Panc1 (cell line): ENCODE measurements around the gene EXOC3L4. TPM values are rescaled to one million over a fixed set of nuclear protein-coding genes. Genes with fewer than 3 reads are reported as not detected.
A peak's percentile ranks its signal among the peaks of the same experiment; 100 is the strongest.

Source experiments
- ATAC-seq: fragments of 200-7000 bp; cut with Tn5 transposase; 2 replicates; pipeline ENCODE4 v1.9.1; 2020; ENCODE audit warnings: mild to moderate bottlenecking, moderate library complexity
- BruUV-seq: library from RNA; stranded (reverse); fragments of 400-500 nt; replicated peaks from 2 replicates; lab custom pipeline; 2021; lab: Mats Ljungman, UMichigan
- CTCF ChIA-PET: fragments of 300-600 bp; sonication (Branson Sonifier 250); formaldehyde crosslinking; loops from one replicate; lab custom pipeline; 2022; ENCODE audit warnings: antibody characterized with exemption; lab: Charles Lee
- POLR2A ChIA-PET: fragments of 300-600 bp; sonication (Branson Sonifier 250); formaldehyde crosslinking; loops from one replicate; lab custom pipeline; 2022; ENCODE audit warnings: antibody characterized with exemption; lab: Charles Lee
- DNase-seq: peaks from one replicate; pipeline ENCODE4 v3.0.0-alpha.2; 2010; ENCODE audit warnings: low read depth, low spot score
- H3K27ac ChIP-seq: 2 replicates; pipeline ENCODE4 v1.5.1; 2011; ENCODE audit warnings: mild to moderate bottlenecking, low read length, inconsistent platforms
- H3K27me3 ChIP-seq: fragments of 200-500 bp; sonication (Bioruptor generic); 2 replicates; pipeline ENCODE4 v1.6.0; 2014; ENCODE audit warnings: low read length, inconsistent platforms; ENCODE audit not compliant: control insufficient read depth, insufficient read depth
- H3K36me3 ChIP-seq: fragments of 200-500 bp; sonication (Bioruptor generic); 2 replicates; pipeline ENCODE4 v1.5.1; 2014; ENCODE audit warnings: inconsistent platforms, mild to moderate bottlenecking, low read length, moderate library complexity; ENCODE audit not compliant: control insufficient read depth, insufficient read depth
- H3K4me1 ChIP-seq: 2 replicates; pipeline ENCODE4 v1.5.1; 2011; ENCODE audit warnings: inconsistent platforms, mild to moderate bottlenecking, low read length, moderate library complexity; ENCODE audit not compliant: control insufficient read depth, insufficient read depth
- H3K4me3 ChIP-seq, 2 experiments: 2 replicates each; pipeline ENCODE4 v1.5.1; 2011 to 2012; ENCODE audit warnings: low read depth in 2 of 2, low read length in 2 of 2, mild to moderate bottlenecking in 2 of 2, inconsistent platforms in 1 of 2, moderate library complexity in 1 of 2
- H3K9me3 ChIP-seq: fragments of 200-500 bp; sonication (Bioruptor generic); 2 replicates; pipeline ENCODE4 v1.5.1; 2014; ENCODE audit warnings: low read depth, mild to moderate bottlenecking, inconsistent platforms, low read length, moderate library complexity; ENCODE audit not compliant: control insufficient read depth, insufficient read depth
- POLR2AphosphoS5 ChIP-seq: IDR thresholded peaks from 2 replicates; pipeline ENCODE4 v1.6.1; 2012; ENCODE audit warnings: mild to moderate bottlenecking, low read depth, low read length, moderate library complexity
- SIN3A ChIP-seq: IDR thresholded peaks from 2 replicates; pipeline ENCODE4 v1.6.1; 2012; ENCODE audit warnings: low read depth, mild to moderate bottlenecking, low read length, moderate library complexity, borderline replicate concordance; ENCODE audit not compliant: insufficient read depth
- TCF7L2 ChIP-seq: IDR thresholded peaks from 2 replicates; pipeline ENCODE4 v1.6.1; 2011; ENCODE audit warnings: mild to moderate bottlenecking, low read depth, low read length, inconsistent platforms
- in situ Hi-C: cut with HindIII; loops from 2 replicates; pipeline ENCODE4 v1.10.0; 2016; ENCODE audit warnings: low sequenced_read_pairs, low pct_unique_long_range_greater_than_20kb
- intact Hi-C: fragments of 100-400 bp; cut with micrococcal nuclease; formaldehyde crosslinking; loops from one replicate; pipeline ENCODE4 v1.10.0; 2022; ENCODE audit not compliant: unreplicated experiment
- total RNA-seq: library from RNA; stranded (reverse); gene quantifications from one replicate; pipeline ENCODE4 v1.2.1, GENCODE V29; 2021; ENCODE audit not compliant: unreplicated experiment
- TF ChIP-seq, protein P1 (sequence below): fragments of 450-650 bp; IDR thresholded peaks from 2 replicates; pipeline ENCODE4 v1.5.1; 2017; ENCODE audit warnings: mild to moderate bottlenecking
- TF ChIP-seq, protein P2 (sequence below), 2 experiments: IDR thresholded peaks; 2 replicates each; pipeline ENCODE4 v1.6.1; 2011 to 2012; ENCODE audit warnings: low read depth in 2 of 2, control low read depth in 1 of 2, low read length in 1 of 2, mild to moderate bottlenecking in 1 of 2, moderate library complexity in 1 of 2; ENCODE audit not compliant: insufficient read depth in 1 of 2

EXOC3L4 gene
- total RNA-seq, 1 experiment from 2014 or later, result 2.6 TPM

DNA sequence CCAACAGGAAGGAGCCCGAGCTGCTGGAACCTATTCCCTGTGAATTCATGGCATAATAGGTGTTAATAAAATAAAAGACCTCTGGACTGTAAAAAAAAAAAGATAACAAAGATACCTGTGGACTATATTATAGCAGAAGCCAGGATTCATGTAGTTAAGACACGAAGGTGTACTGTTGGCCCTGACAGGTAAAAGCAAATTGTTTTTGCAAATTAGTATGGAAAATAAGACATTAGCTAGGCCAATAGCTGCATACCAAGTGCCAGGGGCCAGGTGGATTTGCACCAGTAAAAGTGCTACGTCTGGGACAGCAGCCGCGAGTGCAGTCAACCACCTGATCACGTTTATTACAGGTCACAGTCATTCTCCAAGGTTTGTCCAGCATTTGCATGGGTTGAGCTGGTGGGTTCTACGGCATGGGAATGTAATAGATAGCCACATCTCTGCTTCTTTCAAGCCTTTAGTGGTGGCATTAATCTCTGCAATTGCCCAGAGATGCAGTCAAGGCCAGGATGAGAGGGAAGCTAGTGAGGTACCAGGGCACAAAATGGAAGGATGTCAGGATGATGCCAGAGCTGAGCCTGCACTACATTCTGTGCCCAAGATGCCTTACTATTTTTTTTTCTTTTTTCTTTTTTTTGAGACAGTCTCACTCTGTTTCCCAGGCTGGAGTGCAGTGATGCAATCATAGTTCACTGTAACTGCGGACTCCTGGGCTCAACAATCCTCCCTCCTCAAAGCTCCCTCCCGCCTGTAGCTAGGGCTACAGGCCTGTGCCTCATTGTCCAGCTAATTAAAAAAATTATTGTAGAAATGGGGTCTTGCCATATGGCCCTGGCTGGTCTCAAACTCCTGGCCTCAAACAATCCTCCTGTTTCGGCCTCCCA, 55.1 kb downstream of the EXOC3L4 start:
- H3K4me1 ChIP-seq, result peaks cover 12% of the 10 kb centered on the region
- ATAC-seq (no peak), DNase-seq (no peak)
- in situ Hi-C loops (no loop called here), intact Hi-C loops (no loop called here)
- TF ChIP-seq TCF7L2 (no peak), POLR2AphosphoS5 (no peak), SIN3A (no peak)
- TF ChIP-seq, protein P1, sequence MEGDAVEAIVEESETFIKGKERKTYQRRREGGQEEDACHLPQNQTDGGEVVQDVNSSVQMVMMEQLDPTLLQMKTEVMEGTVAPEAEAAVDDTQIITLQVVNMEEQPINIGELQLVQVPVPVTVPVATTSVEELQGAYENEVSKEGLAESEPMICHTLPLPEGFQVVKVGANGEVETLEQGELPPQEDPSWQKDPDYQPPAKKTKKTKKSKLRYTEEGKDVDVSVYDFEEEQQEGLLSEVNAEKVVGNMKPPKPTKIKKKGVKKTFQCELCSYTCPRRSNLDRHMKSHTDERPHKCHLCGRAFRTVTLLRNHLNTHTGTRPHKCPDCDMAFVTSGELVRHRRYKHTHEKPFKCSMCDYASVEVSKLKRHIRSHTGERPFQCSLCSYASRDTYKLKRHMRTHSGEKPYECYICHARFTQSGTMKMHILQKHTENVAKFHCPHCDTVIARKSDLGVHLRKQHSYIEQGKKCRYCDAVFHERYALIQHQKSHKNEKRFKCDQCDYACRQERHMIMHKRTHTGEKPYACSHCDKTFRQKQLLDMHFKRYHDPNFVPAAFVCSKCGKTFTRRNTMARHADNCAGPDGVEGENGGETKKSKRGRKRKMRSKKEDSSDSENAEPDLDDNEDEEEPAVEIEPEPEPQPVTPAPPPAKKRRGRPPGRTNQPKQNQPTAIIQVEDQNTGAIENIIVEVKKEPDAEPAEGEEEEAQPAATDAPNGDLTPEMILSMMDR, result no peak
- TF ChIP-seq, protein P2, sequence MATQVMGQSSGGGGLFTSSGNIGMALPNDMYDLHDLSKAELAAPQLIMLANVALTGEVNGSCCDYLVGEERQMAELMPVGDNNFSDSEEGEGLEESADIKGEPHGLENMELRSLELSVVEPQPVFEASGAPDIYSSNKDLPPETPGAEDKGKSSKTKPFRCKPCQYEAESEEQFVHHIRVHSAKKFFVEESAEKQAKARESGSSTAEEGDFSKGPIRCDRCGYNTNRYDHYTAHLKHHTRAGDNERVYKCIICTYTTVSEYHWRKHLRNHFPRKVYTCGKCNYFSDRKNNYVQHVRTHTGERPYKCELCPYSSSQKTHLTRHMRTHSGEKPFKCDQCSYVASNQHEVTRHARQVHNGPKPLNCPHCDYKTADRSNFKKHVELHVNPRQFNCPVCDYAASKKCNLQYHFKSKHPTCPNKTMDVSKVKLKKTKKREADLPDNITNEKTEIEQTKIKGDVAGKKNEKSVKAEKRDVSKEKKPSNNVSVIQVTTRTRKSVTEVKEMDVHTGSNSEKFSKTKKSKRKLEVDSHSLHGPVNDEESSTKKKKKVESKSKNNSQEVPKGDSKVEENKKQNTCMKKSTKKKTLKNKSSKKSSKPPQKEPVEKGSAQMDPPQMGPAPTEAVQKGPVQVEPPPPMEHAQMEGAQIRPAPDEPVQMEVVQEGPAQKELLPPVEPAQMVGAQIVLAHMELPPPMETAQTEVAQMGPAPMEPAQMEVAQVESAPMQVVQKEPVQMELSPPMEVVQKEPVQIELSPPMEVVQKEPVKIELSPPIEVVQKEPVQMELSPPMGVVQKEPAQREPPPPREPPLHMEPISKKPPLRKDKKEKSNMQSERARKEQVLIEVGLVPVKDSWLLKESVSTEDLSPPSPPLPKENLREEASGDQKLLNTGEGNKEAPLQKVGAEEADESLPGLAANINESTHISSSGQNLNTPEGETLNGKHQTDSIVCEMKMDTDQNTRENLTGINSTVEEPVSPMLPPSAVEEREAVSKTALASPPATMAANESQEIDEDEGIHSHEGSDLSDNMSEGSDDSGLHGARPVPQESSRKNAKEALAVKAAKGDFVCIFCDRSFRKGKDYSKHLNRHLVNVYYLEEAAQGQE (IDR thresholded peaks at IDR 0.05; ENCODE audit: insufficient read depth in 1 of 2, low read depth in 2 of 2, low read length in 1 of 2), result no peak
- H3K27me3 ChIP-seq, result no peaks in the 10 kb centered on the region
- H3K36me3 ChIP-seq, result no peaks in the 10 kb centered on the region
- POLR2A ChIA-PET, result no interaction called here
- H3K4me3 ChIP-seq, result no peak overlapping the region
- no peak overlapping the region for H3K27ac ChIP-seq
- CTCF ChIA-PET, result interaction anchor here (0.5 kb wide), 1 partner anchor 19 kb away, joined by 3 read pairs; no protein-coding TSS in a partner anchor
- H3K9me3 ChIP-seq, result no peaks in the 10 kb centered on the region
- no TSS peak for BruUV-seq

DNA sequence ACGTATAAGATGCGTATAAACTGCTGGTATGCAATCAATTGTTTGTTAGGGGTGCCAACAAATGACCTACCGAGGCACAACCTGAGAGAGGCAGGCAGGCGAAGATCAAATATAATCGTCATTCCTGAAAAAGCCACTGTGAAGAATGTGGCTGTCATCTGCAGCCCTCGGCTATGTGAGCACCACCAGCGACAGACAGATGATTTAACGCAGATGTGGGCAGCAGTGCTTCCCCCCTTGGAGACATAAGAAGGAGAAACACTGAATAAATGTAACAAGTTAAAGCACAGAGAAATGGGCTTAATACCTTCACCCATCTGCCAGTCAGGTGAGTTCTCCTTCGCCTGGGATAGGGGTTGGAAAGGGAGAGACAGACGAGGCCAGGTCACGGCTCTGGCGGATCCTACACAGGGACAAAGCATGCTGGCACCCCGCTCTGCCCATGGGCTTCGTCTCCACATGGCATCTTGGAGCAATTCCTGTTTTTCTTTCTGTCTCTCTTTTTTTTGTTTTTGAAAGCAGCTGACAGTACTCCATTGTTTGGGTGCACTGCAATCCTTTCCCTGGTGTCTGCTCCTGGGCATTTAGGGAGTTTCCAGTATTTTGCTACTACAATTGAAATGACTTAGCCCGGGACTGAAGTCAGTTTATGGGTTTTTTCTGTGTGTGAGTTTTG, 56.9 kb downstream of the EXOC3L4 start:
- Histone ChIP-seq H3K9me3 (no peaks in the 10 kb centered on the region), H3K27me3 (no peaks in the 10 kb centered on the region), H3K27ac (peak overlapping the region; percentile 69), H3K4me3 (no peak overlapping the region), H3K36me3 (no peaks in the 10 kb centered on the region), H3K4me1 (peaks cover 22% of the 10 kb centered on the region)
- DNase-seq, result no peak
- peak; percentile 71 for ATAC-seq
- in situ Hi-C loops, result no loop called here
- intact Hi-C loops, result no loop called here
- ChIA-PET POLR2A (no interaction called here), CTCF (no interaction called here)
- BruUV-seq, result no TSS peak
- no peak for TF ChIP-seq POLR2AphosphoS5
- no peak for TF ChIP-seq SIN3A
- TF ChIP-seq, protein P2 (IDR thresholded peaks at IDR 0.05; ENCODE audit: insufficient read depth in 1 of 2, low read depth in 2 of 2, low read length in 1 of 2), result no peak
- TF ChIP-seq, protein P1, result no peak
- TF ChIP-seq TCF7L2, result no peak
